HCT116 (cell line): ENCODE data around the gene TMEM269. TPM values are rescaled to one million over a fixed set of nuclear protein-coding genes. Genes with fewer than 3 reads are reported as not detected.
"Not testable (repeated sequence)": the region's sequence is repeated elsewhere in the genome, so short reads cannot be mapped to it uniquely, and the experiment has no call there.

Experiments used
- ATAC-seq: fragments of 200-7000 bp; cut with Tn5 transposase; 2 replicates; pipeline ENCODE4 v1.9.1; 2020; ENCODE audit warnings: mild to moderate bottlenecking, moderate library complexity
- BruUV-seq: library from RNA; stranded (reverse); fragments of 400-500 nt; replicated peaks from 2 replicates; lab custom pipeline; 2021; lab: Mats Ljungman, UMichigan
- CTCF ChIA-PET: fragments of 300-600 bp; sonication (Branson Sonifier 250); formaldehyde crosslinking; loops from one replicate; lab custom pipeline; 2021; ENCODE audit warnings: antibody characterized with exemption; lab: Charles Lee
- POLR2A ChIA-PET: fragments of 300-600, 350-600 bp; sonication (Branson Sonifier 250); formaldehyde crosslinking; loops from one replicate; lab custom pipeline; 2021; ENCODE audit warnings: antibody characterized with exemption; lab: Charles Lee
- RAD21 ChIA-PET, 2 experiments: fragments of 300-600 bp; sonication (Branson Sonifier 250); formaldehyde crosslinking; loops; one replicate each; lab custom pipeline; 2023; ENCODE audit warnings: low total read pairs in 2 of 2; ENCODE audit not compliant: uncharacterized antibody in 2 of 2, unreplicated experiment in 2 of 2, low non-redundant PET in 1 of 2; lab: Charles Lee
- DNase-seq: peaks from one replicate; pipeline ENCODE4 v3.0.0-alpha.2; 2010; ENCODE audit warnings: low read depth, low spot score
- H2AFZ ChIP-seq: fragments of 200-600 bp; shearing (Covaris generic), sonication (generic); 2 replicates; pipeline ENCODE4 v1.6.1; 2017; ENCODE audit warnings: low read depth, mixed run types, mixed read lengths, antibody characterized with exemption, low read length; ENCODE audit not compliant: poor library complexity, severe bottlenecking
- H3K27ac ChIP-seq: 2 replicates; pipeline ENCODE4 v1.5.1; 2012; ENCODE audit warnings: low read depth, low read length
- H3K27me3 ChIP-seq: fragments of 200-600 bp; sonication (generic); 2 replicates; pipeline ENCODE4 v1.6.1; 2016; ENCODE audit warnings: mixed run types, low read length, mixed read lengths; ENCODE audit not compliant: insufficient read depth
- H3K36me3 ChIP-seq, 2 experiments: fragments of 200-500 bp in 1 of 2; fragments of 200-600 bp in 1 of 2; sonication (Bioruptor generic) in 1 of 2; sonication (generic) in 1 of 2; 2 replicates each; pipeline versions ENCODE4 v1.5.1 to v1.6.1; 2014 to 2016; ENCODE audit warnings: low read length in 2 of 2, inconsistent platforms in 1 of 2, mixed read lengths in 1 of 2, mixed run types in 1 of 2; ENCODE audit not compliant: insufficient read depth in 2 of 2, control insufficient read depth in 1 of 2
- H3K4me1 ChIP-seq, 2 experiments: fragments of 200-600 bp in 1 of 2; sonication (generic) in 1 of 2; 2 replicates each; pipeline versions ENCODE4 v1.5.1 to v1.6.1; 2012 to 2017; ENCODE audit warnings: low read length in 2 of 2, inconsistent platforms in 1 of 2, mild to moderate bottlenecking in 1 of 2, mixed read lengths in 1 of 2, mixed run types in 1 of 2, moderate library complexity in 1 of 2; ENCODE audit not compliant: insufficient read depth in 2 of 2, control insufficient read depth in 1 of 2
- H3K4me2 ChIP-seq: fragments of 200-600 bp; sonication (generic); 2 replicates; pipeline ENCODE4 v1.6.1; 2017; ENCODE audit warnings: mixed run types, low read length, mixed read lengths
- H3K4me3 ChIP-seq, 2 experiments: fragments of 200-600 bp in 1 of 2; sonication (generic) in 1 of 2; replicated peaks in 1 of 2; 2 replicates each; pipeline ENCODE4 v1.5.1; 2011 to 2016; ENCODE audit warnings: low read length in 2 of 2, control low read depth in 1 of 2, low read depth in 1 of 2, mild to moderate bottlenecking in 1 of 2, mixed read lengths in 1 of 2, mixed run types in 1 of 2
- H3K79me2 ChIP-seq: fragments of 200-600 bp; sonication (generic); 2 replicates; pipeline ENCODE4 v1.6.1; 2017; ENCODE audit warnings: mild to moderate bottlenecking, mixed run types, low read length, moderate library complexity, mixed read lengths; ENCODE audit not compliant: insufficient read depth
- H3K9ac ChIP-seq: fragments of 200-600 bp; sonication (generic); 2 replicates; pipeline ENCODE4 v1.6.1; 2016; ENCODE audit warnings: low read length, mixed read lengths
- H3K9me2 ChIP-seq: fragments of 200-600 bp; sonication (generic), shearing (Covaris generic); 2 replicates; pipeline ENCODE4 v1.6.1; 2017; ENCODE audit warnings: mixed run types, mild to moderate bottlenecking, moderate library complexity; ENCODE audit not compliant: insufficient read depth
- H3K9me3 ChIP-seq, 2 experiments: fragments of 200-500 bp in 1 of 2; fragments of 200-600 bp in 1 of 2; sonication (Bioruptor generic) in 1 of 2; sonication (generic) in 1 of 2; 2 replicates each; pipeline ENCODE4 v1.6.1; 2014 to 2017; ENCODE audit warnings: low read length in 2 of 2, mixed read lengths in 2 of 2, inconsistent platforms in 1 of 2, low read depth in 1 of 2, mild to moderate bottlenecking in 1 of 2, mixed run types in 1 of 2, moderate library complexity in 1 of 2; ENCODE audit not compliant: control insufficient read depth in 1 of 2, insufficient read depth in 1 of 2
- H4K20me1 ChIP-seq: fragments of 200-600 bp; sonication (generic), shearing (Covaris generic); 2 replicates; pipeline ENCODE4 v1.6.1; 2017; ENCODE audit warnings: mixed run types, mild to moderate bottlenecking, moderate library complexity; ENCODE audit not compliant: insufficient read depth
- CEBPB ChIP-seq: IDR thresholded peaks from 2 replicates; pipeline ENCODE4 v1.6.1; 2012; ENCODE audit warnings: low read depth
- CTCF ChIP-seq, 3 experiments: fragments of 200-600 bp in 1 of 3; sonication (generic) in 1 of 3; IDR thresholded peaks in 2 of 3; conservative IDR thresholded peaks in 1 of 3; 2 replicates each; pipeline ENCODE4 v1.5.1; 2012 to 2017; ENCODE audit warnings: low read depth in 2 of 3, low read length in 2 of 3, antibody characterized with exemption in 1 of 3, borderline replicate concordance in 1 of 3, control low read depth in 1 of 3, mild to moderate bottlenecking in 1 of 3, mixed read lengths in 1 of 3, mixed run types in 1 of 3, moderate library complexity in 1 of 3; ENCODE audit not compliant: insufficient read depth in 1 of 3
- ELF1 ChIP-seq: IDR thresholded peaks from 2 replicates; pipeline ENCODE4 v1.6.1; 2012; ENCODE audit warnings: low read depth, borderline replicate concordance
- FOSL1 ChIP-seq: IDR thresholded peaks from 2 replicates; pipeline ENCODE4 v1.6.1; 2012; ENCODE audit warnings: low read depth
- JUND ChIP-seq: IDR thresholded peaks from 2 replicates; pipeline ENCODE4 v1.6.1; 2012
- POLR2A ChIP-seq: IDR thresholded peaks from 2 replicates; pipeline ENCODE4 v1.7.0; 2011; ENCODE audit warnings: borderline replicate concordance; ENCODE audit not compliant: insufficient read depth, insufficient read length; ENCODE audit errors: extremely low read depth
- POLR2AphosphoS5 ChIP-seq: IDR thresholded peaks from 2 replicates; pipeline ENCODE4 v1.6.1; 2011; ENCODE audit warnings: mild to moderate bottlenecking, low read depth, low read length, moderate library complexity
- RAD21 ChIP-seq: IDR thresholded peaks from 2 replicates; pipeline ENCODE4 v1.6.1; 2012; ENCODE audit warnings: low read depth, mild to moderate bottlenecking
- SRF ChIP-seq: IDR thresholded peaks from 2 replicates; pipeline ENCODE4 v1.6.1; 2012; ENCODE audit warnings: low read depth
- YY1 ChIP-seq: IDR thresholded peaks from 2 replicates; pipeline ENCODE4 v1.6.1; 2011; ENCODE audit warnings: low read length, low read depth, moderate library complexity, mild to moderate bottlenecking; ENCODE audit not compliant: insufficient replicate concordance; ENCODE audit errors: extremely low read depth
- intact Hi-C: fragments of 100-400 bp; cut with micrococcal nuclease; formaldehyde crosslinking; loops from 2 replicates; pipeline ENCODE4 v1.10.0; 2022
- total RNA-seq: library from RNA; stranded (reverse); gene quantifications from one replicate; pipeline ENCODE4 v1.2.1, GENCODE V29; 2021; ENCODE audit not compliant: unreplicated experiment
- TF ChIP-seq, protein P1 (sequence below): IDR thresholded peaks from 2 replicates; pipeline ENCODE4 v1.6.1; 2012
- TF ChIP-seq, protein P2 (sequence below): IDR thresholded peaks from 2 replicates; pipeline ENCODE4 v1.6.1; 2012

TMEM269 gene
- total RNA-seq, 1 experiment from 2014 or later, result 0.34 TPM

GRCh38 chr1:42807056-42807668 is 22.4 kb downstream of the TMEM269 start:
- Histone ChIP-seq H3K4me1 (no peaks in the 10 kb centered on the region), H3K27ac (no peak overlapping the region), H3K79me2 (no peaks in the 10 kb centered on the region), H3K36me3 (no peaks in the 10 kb centered on the region), H3K9me2 (no peaks in the 10 kb centered on the region), H3K9me3 (no peaks in the 10 kb centered on the region), H2AFZ (no peak overlapping the region), H3K4me3 (no peak overlapping the region), H3K27me3 (no peaks in the 10 kb centered on the region), H3K9ac (no peak overlapping the region), H3K4me2 (no peak overlapping the region), H4K20me1 (no peaks in the 10 kb centered on the region)
- RAD21 ChIA-PET, result no interaction called here
- ATAC-seq, result no peak
- intact Hi-C loops, result no loop called here
- BruUV-seq, result no TSS peak
- TF ChIP-seq RAD21 (no peak), SRF (no peak), FOSL1 (no peak), CTCF (IDR thresholded peaks at IDR 0.05 in 2 of 3, conservative IDR thresholded peaks at IDR 0.05 in 1 of 3; ENCODE audit: borderline replicate concordance in 1 of 3, insufficient read depth in 1 of 3, low read depth in 2 of 3, low read length in 2 of 3) (no peak), POLR2A (no peak), POLR2AphosphoS5 (no peak), ELF1 (no peak), CEBPB (no peak), JUND (no peak), YY1 (no peak)
- TF ChIP-seq, protein P1, sequence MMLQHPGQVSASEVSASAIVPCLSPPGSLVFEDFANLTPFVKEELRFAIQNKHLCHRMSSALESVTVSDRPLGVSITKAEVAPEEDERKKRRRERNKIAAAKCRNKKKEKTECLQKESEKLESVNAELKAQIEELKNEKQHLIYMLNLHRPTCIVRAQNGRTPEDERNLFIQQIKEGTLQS, result no peak
- TF ChIP-seq, protein P2, sequence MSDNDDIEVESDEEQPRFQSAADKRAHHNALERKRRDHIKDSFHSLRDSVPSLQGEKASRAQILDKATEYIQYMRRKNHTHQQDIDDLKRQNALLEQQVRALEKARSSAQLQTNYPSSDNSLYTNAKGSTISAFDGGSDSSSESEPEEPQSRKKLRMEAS, result no peak
- POLR2A ChIA-PET, result interaction anchor here (0.6 to 2.5 kb wide), 2 partner anchors 10 to 14 kb away, joined by 5 to 14 read pairs; partner anchors contain the start of genes ERMAP and SVBP
- CTCF ChIA-PET, result no interaction called here
- DNase-seq, result no peak

GRCh38 chr1:42814815-42815214 is 30.0 kb downstream of the TMEM269 start:
- intact Hi-C loops, H3K9me3 ChIP-seq, RAD21 ChIA-PET, DNase-seq, ATAC-seq, H3K9me2 ChIP-seq, H3K9ac ChIP-seq, H3K4me3 ChIP-seq, H3K27ac ChIP-seq, H3K79me2 ChIP-seq, H3K4me2 ChIP-seq, CTCF ChIA-PET, H3K27me3 ChIP-seq, H2AFZ ChIP-seq, BruUV-seq, POLR2A ChIA-PET, H4K20me1 ChIP-seq, H3K36me3 ChIP-seq: not testable (repeated sequence)
- peaks cover 11 to 25% of the 10 kb centered on the region in 2 experiments; a peak in 3 of 4 replicates for H3K4me1 ChIP-seq
